Measurements from ENCODE around the gene C12orf43.

GRCh38 chr12:120993496-120993895 lies 22.8 kb downstream of the C12orf43 start:
- TF ChIP-seq CTCF (IDR thresholded peaks at IDR 0.05; ENCODE audit: low read depth, low read length, missing input control) (no peak), GABPA (IDR thresholded peaks at IDR 0.05 in 1 of 2, conservative IDR thresholded peaks at IDR 0.05 in 1 of 2) (no peak)
- TF ChIP-seq, protein P1, sequence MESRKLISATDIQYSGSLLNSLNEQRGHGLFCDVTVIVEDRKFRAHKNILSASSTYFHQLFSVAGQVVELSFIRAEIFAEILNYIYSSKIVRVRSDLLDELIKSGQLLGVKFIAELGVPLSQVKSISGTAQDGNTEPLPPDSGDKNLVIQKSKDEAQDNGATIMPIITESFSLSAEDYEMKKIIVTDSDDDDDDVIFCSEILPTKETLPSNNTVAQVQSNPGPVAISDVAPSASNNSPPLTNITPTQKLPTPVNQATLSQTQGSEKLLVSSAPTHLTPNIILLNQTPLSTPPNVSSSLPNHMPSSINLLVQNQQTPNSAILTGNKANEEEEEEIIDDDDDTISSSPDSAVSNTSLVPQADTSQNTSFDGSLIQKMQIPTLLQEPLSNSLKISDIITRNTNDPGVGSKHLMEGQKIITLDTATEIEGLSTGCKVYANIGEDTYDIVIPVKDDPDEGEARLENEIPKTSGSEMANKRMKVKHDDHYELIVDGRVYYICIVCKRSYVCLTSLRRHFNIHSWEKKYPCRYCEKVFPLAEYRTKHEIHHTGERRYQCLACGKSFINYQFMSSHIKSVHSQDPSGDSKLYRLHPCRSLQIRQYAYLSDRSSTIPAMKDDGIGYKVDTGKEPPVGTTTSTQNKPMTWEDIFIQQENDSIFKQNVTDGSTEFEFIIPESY (IDR thresholded peaks at IDR 0.05) = no peak
